Stimulated activated CD4-positive, alpha-beta T cell treated with anti-CD3 and anti-CD28 coated beads, Interleukin-4, amount 100 ng/mL, for 1 hour (primary cell): Measurements from ENCODE around the gene MRPL51.
"Not testable (repeated sequence)": the region's sequence is repeated elsewhere in the genome, so short reads cannot be mapped to it uniquely, and the experiment has no call there.

Experiments used
- DNase-seq: peaks from one replicate; pipeline ENCODE4 v3.0.0-alpha.2; 2020

MRPL51 gene

DNA sequence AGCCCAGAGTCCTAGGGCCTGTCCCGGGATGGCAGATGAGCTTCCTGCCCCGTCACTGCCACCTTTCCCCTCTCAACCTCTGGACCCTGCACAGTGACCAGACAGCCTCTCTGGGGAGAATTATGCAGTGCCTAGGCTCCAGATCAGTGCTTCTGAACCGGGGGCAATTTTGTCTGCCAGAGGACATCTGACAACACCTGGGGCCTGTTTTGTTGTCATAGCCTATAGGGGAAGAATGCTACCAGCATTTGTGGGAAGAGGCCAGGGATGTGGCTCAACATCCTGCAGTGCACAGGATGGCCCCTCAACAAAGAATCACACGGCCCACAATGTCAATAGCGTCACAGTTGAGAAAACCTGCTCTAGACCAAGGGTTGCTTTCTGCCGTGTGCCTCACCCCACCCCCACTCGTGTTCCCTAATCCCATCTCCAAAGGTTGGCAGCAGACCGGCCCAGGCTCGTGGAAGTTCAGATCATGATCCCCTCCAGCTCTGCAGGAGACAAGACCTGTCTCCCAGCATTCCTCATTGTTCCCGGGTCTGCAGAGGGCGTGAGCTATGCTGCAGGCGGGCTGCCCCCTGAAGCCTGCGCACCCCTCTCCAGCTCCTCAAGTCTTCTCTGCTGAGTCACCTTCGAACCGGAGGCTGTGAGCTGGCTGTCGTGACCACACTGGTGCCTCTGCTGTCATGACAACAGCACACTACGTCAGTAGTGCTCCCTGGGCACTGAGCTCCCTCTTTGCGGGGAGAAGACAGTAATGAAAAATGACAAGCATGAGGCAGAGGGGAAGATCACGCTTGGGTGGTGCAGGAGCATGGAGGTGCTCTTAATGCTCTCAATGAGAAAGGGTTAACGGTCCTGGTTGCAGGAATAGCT, 39.2 kb upstream of the MRPL51 start:
- DNase-seq: peak; percentile 78

GRCh38 chr12:6530576-6531260, 37.7 kb upstream of the MRPL51 start:
- DNase-seq: no peak

DNA sequence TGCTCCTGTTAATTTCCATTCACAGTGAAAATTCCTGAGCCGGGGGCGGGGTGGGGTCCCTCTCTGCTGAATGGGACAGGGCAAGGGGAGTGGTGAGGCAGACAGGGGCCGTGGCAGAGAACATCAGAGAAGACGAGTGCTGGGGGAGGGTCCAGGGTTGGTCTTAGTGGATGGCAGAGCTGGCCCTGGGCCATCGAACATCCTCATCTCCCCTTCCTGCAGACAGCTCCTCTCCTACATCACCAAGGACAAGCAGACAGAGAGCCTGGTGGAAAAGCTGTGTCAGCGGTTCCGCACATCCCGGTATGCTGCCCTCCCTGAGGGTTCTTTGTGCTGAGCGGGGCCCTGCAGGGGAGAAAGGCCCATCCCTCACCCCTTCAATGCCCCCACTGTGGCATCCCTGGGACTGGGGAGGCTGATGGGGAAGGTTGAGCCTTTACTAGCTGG, 36.3 kb upstream of the MRPL51 start:
- DNase-seq: no peak

DNA sequence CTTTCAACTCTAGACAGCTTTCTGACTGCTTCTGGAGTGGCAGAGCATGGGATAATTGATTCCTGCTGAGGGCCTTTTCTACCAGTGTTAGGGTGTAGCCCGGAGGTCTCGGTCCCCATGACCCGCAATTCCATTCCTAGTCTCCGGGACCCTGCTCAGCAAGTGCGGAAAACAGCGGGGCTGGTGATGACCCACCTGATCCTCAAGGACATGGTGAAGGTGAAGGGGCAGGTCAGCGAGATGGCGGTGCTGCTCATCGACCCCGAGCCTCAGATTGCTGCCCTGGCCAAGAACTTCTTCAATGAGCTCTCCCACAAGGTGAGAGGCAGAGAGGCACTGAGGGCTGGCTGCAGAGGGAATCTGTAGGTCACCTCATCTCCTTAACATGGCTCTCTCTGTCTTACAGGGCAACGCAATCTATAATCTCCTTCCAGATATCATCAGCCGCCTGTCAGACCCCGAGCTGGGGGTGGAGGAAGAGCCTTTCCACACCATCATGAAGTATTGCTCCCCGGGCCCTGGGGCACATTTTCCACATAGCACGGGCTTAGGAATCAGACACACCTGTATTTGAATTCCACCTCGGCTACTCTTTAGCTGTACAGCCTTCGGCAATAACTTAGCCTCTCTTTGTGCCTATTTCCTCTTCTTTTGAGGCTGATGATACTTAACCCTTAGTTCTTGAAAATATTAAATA, 35.6 kb upstream of the MRPL51 start:
- no peak for DNase-seq

DNA sequence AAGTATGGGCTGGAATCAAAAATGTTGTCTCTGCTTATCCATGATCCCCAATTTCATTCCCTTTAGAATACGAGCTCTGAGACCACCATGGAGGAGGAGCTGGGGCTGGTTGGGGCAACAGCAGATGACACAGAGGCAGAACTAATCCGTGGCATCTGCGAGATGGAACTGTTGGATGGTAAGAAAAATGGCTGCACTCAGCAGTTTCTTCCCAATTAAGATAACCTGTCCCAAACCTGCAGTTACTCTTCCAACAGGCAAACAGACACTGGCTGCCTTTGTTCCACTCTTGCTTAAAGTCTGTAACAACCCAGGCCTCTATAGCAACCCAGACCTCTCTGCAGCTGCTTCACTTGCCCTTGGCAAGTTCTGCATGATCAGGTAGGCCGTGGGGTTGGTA, 34.6 kb upstream of the MRPL51 start:
- DNase-seq: no peak

- DNase-seq: no peak
Measured at GRCh38 chr12:6526766-6527525, 33.9 kb upstream of the MRPL51 start.

- DNase-seq: no peak
Measured at GRCh38 chr12:6526201-6526600, 33.1 kb upstream of the MRPL51 start.

- DNase-seq: no peak
Measured at GRCh38 chr12:6524648-6525047, 31.6 kb upstream of the MRPL51 start.

DNA sequence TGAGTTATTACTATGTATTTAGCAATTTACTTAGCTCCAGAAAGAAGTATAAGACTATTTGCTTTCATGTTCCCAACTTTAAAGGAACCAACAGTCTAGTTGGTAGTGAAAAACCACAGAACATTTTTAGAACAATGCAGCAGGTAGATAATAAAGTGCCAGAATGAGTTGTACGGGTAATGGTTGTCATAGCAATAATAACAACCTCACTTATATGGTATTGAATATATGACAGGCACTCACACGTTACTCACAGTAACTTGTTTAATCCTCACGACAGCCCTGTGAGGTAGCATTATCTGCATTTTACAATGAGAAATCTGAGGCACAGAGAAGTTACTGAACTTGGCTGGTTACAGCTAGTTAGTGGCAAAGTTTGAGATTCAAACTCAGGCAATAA, 30.6 kb upstream of the MRPL51 start:
- no peak for DNase-seq

- no peak for DNase-seq
Measured at GRCh38 chr12:6522193-6522592, 29.1 kb upstream of the MRPL51 start.

- no peak for DNase-seq
Measured at GRCh38 chr12:6520186-6520585, 27.1 kb upstream of the MRPL51 start.

DNA sequence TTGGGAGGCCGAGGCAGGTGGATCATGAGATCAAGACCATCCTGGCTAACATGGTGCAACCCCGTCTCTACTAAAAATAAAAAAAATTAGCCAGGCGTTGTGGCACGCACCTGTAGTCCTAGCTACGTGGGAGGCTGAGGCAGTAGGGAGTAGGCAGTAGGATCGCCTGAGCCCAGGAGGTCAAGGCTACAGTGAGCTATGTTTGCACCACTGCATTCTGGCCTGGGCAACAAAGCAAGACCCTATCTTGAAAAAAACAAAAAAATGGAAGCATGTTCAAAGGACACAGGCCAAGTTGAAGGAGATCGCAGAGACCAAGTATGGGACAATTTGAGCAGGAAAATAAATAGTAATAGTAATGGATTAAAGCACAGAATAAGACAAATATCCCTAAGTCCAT, 15.0 kb upstream of the MRPL51 start:
- no peak for DNase-seq

GRCh38 chr12:6507102-6507998, 14.3 kb upstream of the MRPL51 start:
- DNase-seq: no peak

GRCh38 chr12:6500466-6500865, 7.4 kb upstream of the MRPL51 start:
- no peak for DNase-seq

DNA sequence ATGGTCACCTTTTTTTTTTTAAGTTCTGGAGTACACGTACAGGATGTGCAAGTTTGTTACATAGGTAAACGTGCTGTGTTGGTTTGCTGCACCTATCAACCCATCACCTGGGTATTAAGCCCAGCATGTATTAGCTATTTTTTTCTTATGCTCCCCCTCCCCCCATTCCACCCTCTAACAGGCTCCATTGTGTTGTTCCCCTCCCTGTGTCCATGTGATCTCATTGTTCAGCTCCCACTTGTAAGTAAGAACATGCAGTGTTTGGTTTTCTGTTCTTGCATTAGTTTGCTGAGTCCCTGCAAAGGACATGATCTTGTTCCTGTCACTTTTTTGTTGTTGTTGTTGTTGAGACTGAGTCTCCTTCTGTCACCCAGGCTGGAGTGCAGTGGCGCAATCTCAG, 4.2 kb upstream of the MRPL51 start:
- not testable (repeated sequence) for DNase-seq

DNA sequence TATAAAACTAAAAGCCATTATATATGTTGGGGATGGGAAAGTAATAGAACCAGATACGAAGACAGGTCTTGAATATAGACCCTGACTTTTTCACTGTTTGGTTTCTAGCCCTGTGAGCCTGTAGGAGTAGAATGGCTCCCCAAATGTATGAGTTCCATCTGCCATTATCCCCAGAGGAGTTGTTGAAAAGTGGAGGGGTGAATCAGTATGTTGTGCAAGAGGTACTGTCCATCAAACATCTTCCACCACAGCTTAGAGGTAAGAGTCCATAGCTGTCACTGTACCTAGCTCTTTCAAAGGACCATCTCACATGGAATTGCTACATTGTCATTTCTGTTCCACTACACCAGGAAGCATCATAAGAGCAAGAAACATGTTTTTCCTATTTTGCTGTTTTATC, 1.9 kb upstream of the MRPL51 start:
- no peak for DNase-seq

DNA sequence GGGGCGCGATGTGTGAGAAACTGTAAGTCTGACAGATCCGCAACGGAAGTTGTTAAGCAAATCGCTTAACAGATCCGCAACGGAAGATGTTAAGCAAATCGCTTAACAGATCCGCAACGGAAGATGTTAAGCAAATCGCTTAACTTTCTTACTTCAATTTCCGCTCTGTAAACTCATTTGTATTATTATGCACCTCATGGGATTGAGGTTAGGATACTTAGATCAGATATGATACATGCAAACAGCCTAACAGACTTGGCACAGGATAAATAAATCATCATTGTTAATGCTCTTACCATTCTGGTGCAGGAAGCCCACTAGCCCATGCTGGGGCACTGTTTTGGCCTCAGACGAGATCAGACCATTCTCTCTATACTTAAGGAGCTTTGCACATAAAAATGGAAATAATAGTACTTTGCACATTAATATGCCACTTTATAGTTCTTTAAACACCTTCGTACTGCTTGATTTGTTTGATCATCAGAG, 1.2 kb upstream of the MRPL51 start:
- DNase-seq: no peak

- peak; percentile 91 for DNase-seq
Measured at GRCh38 chr12:6493497-6494257, 615 bp upstream of the MRPL51 start, which contains the start of gene NCAPD2. Gene NCAPD2, plus strand, starts transcription at chr12:6494102. Its CDS starts 997 bp downstream, at chr12:6495099.

DNA sequence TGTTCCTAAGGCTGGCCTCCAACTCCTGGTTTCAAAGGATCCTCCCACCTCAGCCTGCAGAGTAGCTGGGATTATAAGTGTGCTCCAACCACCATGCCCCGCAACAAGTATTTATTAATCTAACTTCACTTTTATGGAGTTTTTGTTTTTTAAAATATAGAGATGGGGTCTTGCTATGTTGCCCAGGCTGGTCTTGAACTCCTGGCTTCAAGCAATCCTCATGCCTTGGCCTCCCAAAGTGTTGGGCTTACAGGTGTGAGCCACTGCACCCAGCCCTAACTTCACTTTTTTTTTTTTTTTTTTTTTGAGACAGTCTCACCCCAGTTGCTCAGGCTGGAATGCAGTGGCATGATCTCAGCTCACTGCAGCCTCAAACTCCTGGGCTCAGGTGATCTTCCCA, 2.4 kb downstream of the MRPL51 start:
- not testable (repeated sequence) for DNase-seq

DNA sequence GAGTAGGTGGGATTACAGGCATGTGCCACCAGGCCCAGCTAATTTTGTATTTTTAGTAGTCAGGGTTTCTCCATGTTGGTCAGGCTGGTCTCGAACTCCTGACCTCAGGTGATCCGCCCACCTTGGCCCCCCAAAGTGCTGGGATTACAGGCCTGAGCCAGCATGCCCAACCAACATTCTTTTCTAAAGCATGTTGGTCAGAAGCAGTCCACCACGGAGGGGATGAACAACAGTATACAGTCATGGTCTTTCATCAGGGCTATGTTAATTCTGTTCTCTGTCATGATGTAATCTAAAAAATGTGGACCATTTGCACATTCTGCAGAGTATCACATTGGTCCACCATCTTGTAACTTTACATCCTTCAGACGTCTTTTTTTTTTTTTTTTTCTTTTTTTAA, 3.6 kb downstream of the MRPL51 start:
- no peak for DNase-seq

GRCh38 chr12:6488240-6488639, 4.8 kb downstream of the MRPL51 start:
- DNase-seq: no peak
